Measurements from ENCODE around the gene GREB1. TPM values are rescaled to one million over a fixed set of nuclear protein-coding genes. Genes with fewer than 3 reads are reported as not detected.

Gene GREB1
- total and polyA plus RNA-seq, 2 of the 4 experiments (the other 2 are of a cell fraction), result 0.05 TPM; not detected in 1

GRCh38 chr2:11622611-11623010, 88.8 kb downstream of the GREB1 start:
- Histone ChIP-seq H4K8ac (ENCODE audit: low read depth in 2 of 2, low read length in 2 of 2) (no peak overlapping the region), H3K4me3 (ENCODE audit: insufficient read depth, low read depth, low read length) (no peak overlapping the region), H3K36me3 (ENCODE audit: control insufficient read depth, insufficient read depth, low read length) (no peaks in the 10 kb centered on the region), H3K27ac (ENCODE audit: insufficient read depth, low read length) (no peak overlapping the region), H3K9me1 (ENCODE audit: insufficient read depth, low read length) (no peaks in the 10 kb centered on the region), H3K56ac (ENCODE audit: extremely low read depth, insufficient read depth, low read length) (no peak overlapping the region), H2BK20ac (ENCODE audit: low read depth, low read length) (no peak overlapping the region), H2AK9ac (replicated peaks; ENCODE audit: low read depth, low read length, poor library complexity) (no peak overlapping the region), H3K14ac (replicated peaks; ENCODE audit: low read depth, low read length) (no peak overlapping the region), H3K27me3 (ENCODE audit: control insufficient read depth, insufficient read depth, low read length) (peaks cover 22% of the 10 kb centered on the region), H3K4ac (ENCODE audit: low read depth, low read length) (no peak overlapping the region), H3K18ac (ENCODE audit: low read depth, low read length) (no peak overlapping the region), H3K4me1 (ENCODE audit: control insufficient read depth, insufficient read depth, low read length) (no peaks in the 10 kb centered on the region), H3K23ac (ENCODE audit: low read depth, low read length) (no peak overlapping the region), H2AK5ac (ENCODE audit: low read depth, low read length) (no peak overlapping the region), H2BK120ac (ENCODE audit: low read depth, low read length) (no peak overlapping the region), H2AFZ (replicated peaks; ENCODE audit: low read length, poor library complexity) (no peak overlapping the region), H2BK15ac (ENCODE audit: low read depth, low read length) (no peak overlapping the region), H2BK5ac (ENCODE audit: low read depth, low read length, poor library complexity, severe bottlenecking) (no peak overlapping the region), H4K5ac (ENCODE audit: low read depth, low read length) (no peak overlapping the region), H4K20me1 (ENCODE audit: insufficient read depth, low read length) (no peaks in the 10 kb centered on the region), H3K9ac (ENCODE audit: low read depth, low read length) (no peak overlapping the region), H3K79me1 (ENCODE audit: low read depth in 1 of 2, low read length in 2 of 2) (no peaks in the 10 kb centered on the region), H3K9me3 (ENCODE audit: control insufficient read depth, insufficient read depth, low read length) (peaks cover 9% of the 10 kb centered on the region), H3K4me2 (ENCODE audit: low read depth, low read length) (no peak overlapping the region), H4K91ac (ENCODE audit: insufficient read depth, low read depth, low read length) (no peak overlapping the region)
- in situ Hi-C loops (cut with MboI; ENCODE audit: low sequenced_read_pairs), result no loop called here
- CTCF ChIA-PET, result no interaction called here
- intact Hi-C loops (cut with micrococcal nuclease), result no loop called here
- TF ChIP-seq MXI1 (IDR thresholded peaks at IDR 0.05; ENCODE audit: borderline replicate concordance, low read depth, low read length) (no peak), CEBPB (IDR thresholded peaks at IDR 0.05; ENCODE audit: low read depth, low read length) (no peak), CTCF (conservative IDR thresholded peaks at IDR 0.05; ENCODE audit: low read depth, low read length) (no peak), MAFK (IDR thresholded peaks at IDR 0.05; ENCODE audit: low read depth, low read length) (no peak), RAD21 (IDR thresholded peaks at IDR 0.05; ENCODE audit: low read length) (no peak), CHD1 (IDR thresholded peaks at IDR 0.05; ENCODE audit: low read depth, low read length) (no peak), BHLHE40 (IDR thresholded peaks at IDR 0.05; ENCODE audit: low read depth, low read length) (no peak), MAZ (IDR thresholded peaks at IDR 0.05; ENCODE audit: borderline replicate concordance, low read depth, low read length) (no peak), FOS (IDR thresholded peaks at IDR 0.05; ENCODE audit: low read depth, low read length) (no peak), USF2 (IDR thresholded peaks at IDR 0.05; ENCODE audit: low read depth, low read length) (no peak), NFE2L2 (IDR thresholded peaks at IDR 0.05; ENCODE audit: low read depth, low read length) (no peak), RFX5 (IDR thresholded peaks at IDR 0.05; ENCODE audit: low read depth, low read length) (no peak), ELK1 (IDR thresholded peaks at IDR 0.05; ENCODE audit: borderline replicate concordance, low read depth, low read length) (no peak), RCOR1 (IDR thresholded peaks at IDR 0.05; ENCODE audit: insufficient replicate concordance, low read length) (no peak)
- POLR2A ChIA-PET (ENCODE audit: unreplicated experiment), result no interaction called here
- no CpG with 5 or more reads among the region's 1 CpG for WGBS, 2 experiments (ENCODE audit: extremely low coverage in 2 of 2, insufficient read length in 1 of 2)
- BruUV-seq (replicated peaks), result no TSS peak
- dilution Hi-C loops (cut with HindIII; ENCODE audit: low sequenced_read_pairs, unreplicated experiment), result no loop called here
- ATAC-seq (ENCODE audit: low read depth), result no peak
- DNase-seq, result no peak

Data from IMR-90 (cell line).